HFF-Myc (cell line): ENCODE results near the gene AP3S2.

Experiments
- DNase-seq: peaks from one replicate; pipeline ENCODE4 v3.0.0-alpha.2; 2011; ENCODE audit warnings: low read depth; ENCODE audit errors: extremely low read depth
- H3K4me3 ChIP-seq: replicated peaks from 2 replicates; pipeline ENCODE4 v1.5.1; 2011; ENCODE audit warnings: low read depth, mild to moderate bottlenecking, control low read depth, low read length
- CTCF ChIP-seq: IDR thresholded peaks from 2 replicates; pipeline ENCODE4 v1.5.1; 2012; ENCODE audit warnings: mild to moderate bottlenecking, low read depth, low read length, control low read depth; ENCODE audit errors: missing control alignments

The AP3S2 gene

DNA sequence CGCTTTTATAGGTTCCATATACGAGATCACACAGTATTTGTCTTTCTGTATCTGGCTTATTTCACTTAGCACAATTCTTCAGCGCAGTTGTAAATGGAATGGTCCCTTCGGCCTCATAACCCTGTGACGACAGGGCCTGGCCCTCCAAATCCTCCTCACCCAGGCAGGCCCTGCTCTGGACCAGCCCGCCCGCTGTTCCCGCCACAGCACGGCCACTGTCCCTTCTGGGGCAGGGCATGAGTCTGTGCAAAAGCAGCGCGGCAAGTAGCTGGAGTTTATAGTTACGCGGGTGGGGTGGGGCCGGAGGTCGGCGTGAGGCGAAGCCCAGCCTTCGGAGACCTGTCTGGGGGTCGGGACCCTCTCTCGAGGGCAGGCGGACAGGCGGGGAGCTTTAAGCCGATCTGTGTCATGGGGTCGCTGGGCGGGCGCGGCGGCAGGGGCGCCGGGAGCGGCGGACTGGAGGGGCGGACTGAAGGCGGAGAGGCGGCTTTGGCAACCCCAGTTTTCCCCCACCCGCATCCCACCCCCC lies 18.4 kb upstream of the AP3S2 start:
- peak overlapping the region; percentile 58 for H3K4me3 ChIP-seq
- TF ChIP-seq CTCF, result no peak
- no peak for DNase-seq

DNA sequence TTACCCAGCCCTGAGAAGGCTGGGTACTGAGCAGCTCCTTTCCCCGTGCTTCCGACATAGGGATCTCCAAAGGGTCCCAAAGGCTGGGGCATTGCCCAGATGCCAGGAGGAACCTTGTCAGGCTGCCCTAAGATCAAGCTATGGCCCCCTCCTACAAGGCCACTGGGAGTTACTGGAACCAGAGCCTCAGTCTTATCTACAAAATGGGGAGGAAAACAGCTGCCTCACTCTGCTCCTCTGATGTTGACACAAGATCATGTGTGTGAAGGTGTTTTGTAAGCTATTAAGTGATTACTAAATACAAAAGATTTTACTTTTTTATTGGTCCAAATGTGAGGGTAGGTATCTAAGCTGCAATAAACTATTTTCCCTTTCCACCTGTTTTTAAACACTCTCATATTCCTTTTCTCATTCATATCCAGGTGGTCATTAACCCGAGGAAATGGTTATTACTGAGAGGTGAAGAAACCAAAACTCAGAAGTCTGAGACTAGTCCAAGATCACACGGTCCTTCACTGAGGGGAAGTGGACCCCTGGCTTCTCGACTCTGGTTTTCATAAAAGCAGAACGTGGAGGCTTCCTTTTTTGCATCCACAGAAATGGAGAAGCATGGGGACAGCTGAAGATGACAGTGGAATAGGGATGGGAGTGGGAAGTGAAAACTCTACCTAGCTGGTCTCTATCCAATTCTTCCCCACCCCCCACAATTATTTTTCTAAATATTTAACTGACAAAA lies 17.3 kb upstream of the AP3S2 start:
- no peak overlapping the region for H3K4me3 ChIP-seq
- TF ChIP-seq CTCF, result no peak
- no peak for DNase-seq

- no peak overlapping the region for H3K4me3 ChIP-seq
- no peak for TF ChIP-seq CTCF
- no peak for DNase-seq
Observed at GRCh38 chr15:89909611-89910010, 15.8 kb upstream of the AP3S2 start.

- TF ChIP-seq CTCF, result no peak
- H3K4me3 ChIP-seq, result no peak overlapping the region
- DNase-seq, result no peak
Observed at GRCh38 chr15:89908226-89908625, 14.4 kb upstream of the AP3S2 start.

GRCh38 chr15:89907289-89907688 lies 13.5 kb upstream of the AP3S2 start:
- no peak for TF ChIP-seq CTCF
- no peak for DNase-seq
- H3K4me3 ChIP-seq, result no peak overlapping the region

DNA sequence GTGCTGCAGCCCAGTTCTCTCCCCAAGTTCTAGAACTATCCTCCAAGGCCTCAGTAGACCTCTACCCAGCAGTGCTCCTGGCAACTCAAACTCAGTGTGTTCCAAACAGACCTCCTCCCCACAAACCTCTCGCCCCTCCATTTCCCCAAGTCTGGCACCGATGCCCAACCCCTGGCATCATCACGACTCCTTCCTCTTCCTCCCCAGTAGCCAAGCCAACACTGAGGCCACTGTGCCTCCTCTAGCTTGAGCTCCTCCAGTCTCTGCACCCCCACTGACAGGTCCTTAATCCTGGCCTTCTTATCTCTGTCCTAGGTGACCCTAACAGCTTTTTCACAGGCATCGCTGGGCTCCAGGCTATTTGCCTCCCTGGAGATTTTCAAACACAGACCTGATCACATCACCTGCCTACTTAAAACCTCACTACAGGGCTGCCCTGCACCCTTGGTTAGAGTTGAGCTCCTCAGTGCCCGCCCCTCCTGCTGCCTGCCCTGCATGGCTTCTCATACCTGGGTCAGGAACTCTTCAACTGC lies 12.1 kb upstream of the AP3S2 start:
- no peak for DNase-seq
- no peak for TF ChIP-seq CTCF
- no peak overlapping the region for H3K4me3 ChIP-seq
